ENCODE results near the gene PSORS1C2.

DNA sequence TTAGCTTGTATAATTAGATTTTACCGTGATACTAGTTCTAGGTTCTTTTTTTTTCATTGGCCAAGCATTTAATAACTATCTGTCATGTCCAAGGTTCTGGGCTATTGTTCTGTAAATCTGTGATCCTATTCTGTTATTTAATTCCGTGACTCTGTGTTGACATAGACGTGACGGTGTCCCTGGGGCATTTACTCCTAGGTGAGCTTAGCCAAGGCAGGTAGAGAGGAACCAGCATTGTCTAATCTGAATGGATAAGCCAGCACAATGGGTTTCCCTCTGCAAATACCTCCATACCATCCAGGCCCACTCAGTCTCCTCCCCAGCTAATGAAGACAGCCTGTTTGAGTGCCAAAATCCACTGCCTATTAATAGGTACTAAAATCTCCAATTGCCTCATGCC lies 9.7 kb downstream of the PSORS1C2 start:
- TF ChIP-seq, protein P1, sequence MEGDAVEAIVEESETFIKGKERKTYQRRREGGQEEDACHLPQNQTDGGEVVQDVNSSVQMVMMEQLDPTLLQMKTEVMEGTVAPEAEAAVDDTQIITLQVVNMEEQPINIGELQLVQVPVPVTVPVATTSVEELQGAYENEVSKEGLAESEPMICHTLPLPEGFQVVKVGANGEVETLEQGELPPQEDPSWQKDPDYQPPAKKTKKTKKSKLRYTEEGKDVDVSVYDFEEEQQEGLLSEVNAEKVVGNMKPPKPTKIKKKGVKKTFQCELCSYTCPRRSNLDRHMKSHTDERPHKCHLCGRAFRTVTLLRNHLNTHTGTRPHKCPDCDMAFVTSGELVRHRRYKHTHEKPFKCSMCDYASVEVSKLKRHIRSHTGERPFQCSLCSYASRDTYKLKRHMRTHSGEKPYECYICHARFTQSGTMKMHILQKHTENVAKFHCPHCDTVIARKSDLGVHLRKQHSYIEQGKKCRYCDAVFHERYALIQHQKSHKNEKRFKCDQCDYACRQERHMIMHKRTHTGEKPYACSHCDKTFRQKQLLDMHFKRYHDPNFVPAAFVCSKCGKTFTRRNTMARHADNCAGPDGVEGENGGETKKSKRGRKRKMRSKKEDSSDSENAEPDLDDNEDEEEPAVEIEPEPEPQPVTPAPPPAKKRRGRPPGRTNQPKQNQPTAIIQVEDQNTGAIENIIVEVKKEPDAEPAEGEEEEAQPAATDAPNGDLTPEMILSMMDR (IDR thresholded peaks at IDR 0.05), result no peak
- TF ChIP-seq POLR2A (IDR thresholded peaks at IDR 0.05), result no peak

Measured in testis (tissue), 2 donors.